WTC11 (cell line): ENCODE results near the gene TMED9. TPM values are rescaled to one million over a fixed set of nuclear protein-coding genes. Genes with fewer than 3 reads are reported as not detected.
A peak's percentile ranks its signal among the peaks of the same experiment; 100 is the strongest.

Experiments used
- ATAC-seq: fragments of 200-7000 bp; cut with Tn5 transposase; 2 replicates; pipeline ENCODE4 v1.10.0; 2021; ENCODE audit warnings: mild to moderate bottlenecking, moderate library complexity
- CTCF ChIA-PET: fragments of 300-600 bp; sonication (Branson Sonifier 250); formaldehyde crosslinking; loops from one replicate; lab custom pipeline; 2021; ENCODE audit warnings: antibody characterized with exemption; lab: Charles Lee
- POLR2A ChIA-PET: fragments of 350-600 bp; sonication (Branson Sonifier 250); formaldehyde crosslinking; loops from one replicate; lab custom pipeline; 2021; ENCODE audit warnings: antibody characterized with exemption; lab: Charles Lee
- DNase-seq: peaks from one replicate; pipeline ENCODE4 v3.0.0; 2021; ENCODE audit warnings: low spot score
- H3K27ac Mint-ChIP-seq: 2 replicates; pipeline ENCODE4 v1.8.0; 2021; ENCODE audit warnings: mixed read lengths
- H3K27me3 Mint-ChIP-seq: 2 replicates; pipeline ENCODE4 v1.8.0; 2021; ENCODE audit warnings: low read depth, mild to moderate bottlenecking, moderate library complexity, mixed read lengths
- H3K36me3 Mint-ChIP-seq: 2 replicates; pipeline ENCODE4 v1.8.0; 2021; ENCODE audit warnings: mixed read lengths
- H3K4me1 Mint-ChIP-seq: 2 replicates; pipeline ENCODE4 v1.8.0; 2022; ENCODE audit warnings: mixed read lengths
- H3K4me3 Mint-ChIP-seq: 2 replicates; pipeline ENCODE4 v1.8.0; 2021; ENCODE audit warnings: mild to moderate bottlenecking, moderate library complexity, mixed read lengths
- H3K9me3 Mint-ChIP-seq: 2 replicates; pipeline ENCODE4 v1.8.0; 2021; ENCODE audit warnings: mixed read lengths
- ATF2 ChIP-seq: sonication (generic); formaldehyde crosslinking; IDR thresholded peaks from 2 replicates; pipeline ENCODE4 v1.8.1; 2022; ENCODE audit warnings: low read depth, missing genetic modification reagents, borderline replicate concordance
- CREM ChIP-seq: sonication (generic); formaldehyde crosslinking; IDR thresholded peaks from 2 replicates; pipeline ENCODE4 v1.8.1; 2022; ENCODE audit warnings: mild to moderate bottlenecking, missing genetic modification reagents, moderate library complexity
- EMX1 ChIP-seq: fragments of 250-450 bp; sonication (Bioruptor Pico); IDR thresholded peaks from 2 replicates; pipeline ENCODE4 v1.8.0; 2021; ENCODE audit warnings: mild to moderate bottlenecking
- ESRRA ChIP-seq: sonication (generic); formaldehyde crosslinking; IDR thresholded peaks from 2 replicates; pipeline ENCODE4 v1.8.1; 2022; ENCODE audit warnings: mild to moderate bottlenecking, missing genetic modification reagents, borderline replicate concordance
- MLX ChIP-seq: sonication (generic); formaldehyde crosslinking; IDR thresholded peaks from 2 replicates; pipeline ENCODE4 v1.8.1; 2023; ENCODE audit warnings: mild to moderate bottlenecking, missing genetic modification reagents, moderate library complexity
- NFYB ChIP-seq: sonication (generic); formaldehyde crosslinking; conservative IDR thresholded peaks from 2 replicates; pipeline ENCODE4 v1.8.0; 2022; ENCODE audit warnings: low read depth, missing genetic modification reagents
- PRDM15 ChIP-seq: sonication (generic); formaldehyde crosslinking; IDR thresholded peaks from 2 replicates; pipeline ENCODE4 v1.8.0; 2022; ENCODE audit warnings: missing genetic modification reagents
- SMAD4 ChIP-seq: sonication (generic); formaldehyde crosslinking; IDR thresholded peaks from 2 replicates; pipeline ENCODE4 v1.8.0; 2022; ENCODE audit warnings: mild to moderate bottlenecking, missing genetic modification reagents
- SOX15 ChIP-seq: fragments of 250-450 bp; sonication (Bioruptor Pico); IDR thresholded peaks from 2 replicates; pipeline ENCODE4 v1.9.0; 2021; ENCODE audit warnings: mild to moderate bottlenecking
- ZNF423 ChIP-seq: fragments of 250-450 bp; sonication (Bioruptor Pico); IDR thresholded peaks from 2 replicates; pipeline ENCODE4 v2.1.2; 2022; ENCODE audit warnings: mild to moderate bottlenecking, moderate library complexity
- total RNA-seq: library from RNA; stranded (reverse); gene quantifications from 3 replicates; pipeline ENCODE4 v1.2.3, GENCODE V29; 2021
- TF ChIP-seq, protein P1 (sequence below): fragments of 250-450 bp; sonication (Bioruptor Pico); IDR thresholded peaks from 2 replicates; pipeline ENCODE4 v1.9.0; 2021; ENCODE audit warnings: mild to moderate bottlenecking
- TF ChIP-seq, protein P2 (sequence below): fragments of 250-450 bp; sonication (Bioruptor Pico); IDR thresholded peaks from 2 replicates; pipeline ENCODE4 v1.9.0; 2021; ENCODE audit warnings: mild to moderate bottlenecking
- TF ChIP-seq, protein P3 (sequence below): fragments of 200-600 bp; IDR thresholded peaks from 2 replicates; pipeline ENCODE4 v1.8.0; 2022; ENCODE audit warnings: antibody characterized with exemption

The TMED9 gene
- total RNA-seq, 1 experiment from 2014 or later = 164 TPM

DNA sequence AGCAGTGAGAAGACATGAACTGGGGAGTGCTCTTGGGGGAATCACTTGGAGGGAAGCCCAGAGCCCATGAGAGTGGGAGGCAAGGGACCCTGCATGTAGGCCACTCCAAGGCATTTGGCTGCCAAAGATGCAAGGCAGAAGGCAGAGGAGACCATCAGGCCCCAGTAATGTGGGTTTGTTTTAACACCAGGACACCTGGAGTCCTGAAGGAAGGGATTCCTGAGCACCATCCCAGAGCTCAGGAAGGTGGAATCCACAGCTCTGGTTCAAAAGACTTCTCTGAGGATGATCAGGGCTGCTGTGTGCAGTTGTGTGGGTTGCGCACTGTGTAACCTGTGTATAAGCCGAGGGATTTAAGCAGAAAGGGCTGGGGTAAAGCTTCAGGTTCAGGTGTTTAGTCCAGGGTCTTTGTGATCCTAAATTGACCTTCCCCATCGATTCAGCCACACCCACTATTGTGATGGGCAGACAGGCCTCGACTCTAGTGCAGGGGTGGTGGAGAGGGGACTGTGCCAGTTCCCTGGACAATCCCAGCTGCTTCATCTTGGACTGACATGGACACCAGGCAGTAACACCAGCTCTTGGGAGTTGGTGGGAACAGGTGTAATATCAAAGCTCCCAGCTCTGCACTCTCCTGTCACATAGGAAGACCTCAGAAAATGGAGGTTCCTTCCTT is 18.9 kb downstream of the TMED9 start:
- no peak for DNase-seq
- ChIA-PET CTCF (no interaction called here), POLR2A (interaction anchor here (0.7 kb wide), 1 partner anchor 11 kb away, joined by 4 read pairs; the partner anchor contains the start of gene B4GALT7)
- H3K4me1 Mint-ChIP-seq = peaks cover 17% of the 10 kb centered on the region
- H3K9me3 Mint-ChIP-seq = no peaks in the 10 kb centered on the region
- H3K27ac Mint-ChIP-seq = no peak overlapping the region; the same call in 1 of the 2 replicates
- H3K4me3 Mint-ChIP-seq = no peak overlapping the region
- no peaks in the 10 kb centered on the region for H3K36me3 Mint-ChIP-seq
- H3K27me3 Mint-ChIP-seq = no peaks in the 10 kb centered on the region; the same call in 1 of the 2 replicates
- TF ChIP-seq PRDM15 (CRISPR knock-in tag) = peak; percentile 71
- no peak for TF ChIP-seq EMX1 (CRISPR knock-in tag)
- ATAC-seq = no peak

DNA sequence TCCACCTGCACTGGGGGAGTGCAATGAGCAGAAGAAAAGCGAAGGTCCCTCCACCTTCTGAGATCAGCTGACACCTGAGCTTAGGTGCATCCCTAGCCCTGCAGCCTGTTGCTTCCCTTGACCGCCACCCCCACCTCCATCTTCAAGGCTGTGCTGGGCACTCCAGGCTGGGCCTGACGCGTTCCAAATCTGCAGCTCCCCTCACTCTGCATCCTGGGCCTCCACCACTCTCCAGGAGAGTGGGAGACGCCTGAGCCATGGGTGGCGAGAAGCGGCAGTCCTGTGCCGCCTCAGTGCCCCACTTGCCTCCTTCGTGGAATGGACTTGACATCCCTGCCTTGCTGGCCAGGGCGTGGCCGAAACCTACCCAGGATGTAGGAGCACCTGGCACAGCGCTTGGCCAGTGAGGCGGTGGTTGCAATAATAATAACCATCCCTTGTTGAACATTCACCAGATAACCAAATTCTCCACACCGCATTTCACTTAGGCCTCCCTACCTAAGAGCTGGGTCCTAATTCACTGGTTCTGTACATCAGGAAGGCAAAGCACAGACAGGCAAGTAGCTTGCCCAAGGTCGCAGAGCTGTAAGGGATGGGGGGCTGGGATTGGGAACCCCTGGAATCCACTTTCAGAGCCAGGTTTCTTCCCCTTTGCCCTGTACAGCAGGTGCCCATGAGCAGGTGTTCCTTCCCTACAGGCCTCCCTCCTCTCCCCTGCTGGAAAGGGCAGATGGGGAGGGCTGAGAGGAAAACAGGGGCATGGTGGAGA is 19.6 kb downstream of the TMED9 start:
- ChIA-PET CTCF (no interaction called here), POLR2A (interaction anchor here (0.7 kb wide), 1 partner anchor 12 kb away, joined by 4 read pairs; the partner anchor contains the start of gene B4GALT7)
- Mint-ChIP-seq H3K36me3 (no peaks in the 10 kb centered on the region), H3K4me1 (peaks cover 16% of the 10 kb centered on the region), H3K9me3 (no peaks in the 10 kb centered on the region), H3K27me3 (no peaks in the 10 kb centered on the region; the same call in 1 of the 2 replicates), H3K27ac (no peak overlapping the region), H3K4me3 (no peak overlapping the region)
- ATAC-seq = no peak
- TF ChIP-seq, protein P1, sequence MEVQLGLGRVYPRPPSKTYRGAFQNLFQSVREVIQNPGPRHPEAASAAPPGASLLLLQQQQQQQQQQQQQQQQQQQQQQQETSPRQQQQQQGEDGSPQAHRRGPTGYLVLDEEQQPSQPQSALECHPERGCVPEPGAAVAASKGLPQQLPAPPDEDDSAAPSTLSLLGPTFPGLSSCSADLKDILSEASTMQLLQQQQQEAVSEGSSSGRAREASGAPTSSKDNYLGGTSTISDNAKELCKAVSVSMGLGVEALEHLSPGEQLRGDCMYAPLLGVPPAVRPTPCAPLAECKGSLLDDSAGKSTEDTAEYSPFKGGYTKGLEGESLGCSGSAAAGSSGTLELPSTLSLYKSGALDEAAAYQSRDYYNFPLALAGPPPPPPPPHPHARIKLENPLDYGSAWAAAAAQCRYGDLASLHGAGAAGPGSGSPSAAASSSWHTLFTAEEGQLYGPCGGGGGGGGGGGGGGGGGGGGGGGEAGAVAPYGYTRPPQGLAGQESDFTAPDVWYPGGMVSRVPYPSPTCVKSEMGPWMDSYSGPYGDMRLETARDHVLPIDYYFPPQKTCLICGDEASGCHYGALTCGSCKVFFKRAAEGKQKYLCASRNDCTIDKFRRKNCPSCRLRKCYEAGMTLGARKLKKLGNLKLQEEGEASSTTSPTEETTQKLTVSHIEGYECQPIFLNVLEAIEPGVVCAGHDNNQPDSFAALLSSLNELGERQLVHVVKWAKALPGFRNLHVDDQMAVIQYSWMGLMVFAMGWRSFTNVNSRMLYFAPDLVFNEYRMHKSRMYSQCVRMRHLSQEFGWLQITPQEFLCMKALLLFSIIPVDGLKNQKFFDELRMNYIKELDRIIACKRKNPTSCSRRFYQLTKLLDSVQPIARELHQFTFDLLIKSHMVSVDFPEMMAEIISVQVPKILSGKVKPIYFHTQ = no peak
- no peak for TF ChIP-seq ESRRA (CRISPR knock-in tag)
- TF ChIP-seq ATF2 (CRISPR knock-in tag) = no peak
- TF ChIP-seq CREM (CRISPR knock-in tag) = no peak
- TF ChIP-seq, protein P2, sequence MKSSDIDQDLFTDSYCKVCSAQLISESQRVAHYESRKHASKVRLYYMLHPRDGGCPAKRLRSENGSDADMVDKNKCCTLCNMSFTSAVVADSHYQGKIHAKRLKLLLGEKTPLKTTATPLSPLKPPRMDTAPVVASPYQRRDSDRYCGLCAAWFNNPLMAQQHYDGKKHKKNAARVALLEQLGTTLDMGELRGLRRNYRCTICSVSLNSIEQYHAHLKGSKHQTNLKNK (CRISPR knock-in tag) = no peak
- TF ChIP-seq, protein P3, sequence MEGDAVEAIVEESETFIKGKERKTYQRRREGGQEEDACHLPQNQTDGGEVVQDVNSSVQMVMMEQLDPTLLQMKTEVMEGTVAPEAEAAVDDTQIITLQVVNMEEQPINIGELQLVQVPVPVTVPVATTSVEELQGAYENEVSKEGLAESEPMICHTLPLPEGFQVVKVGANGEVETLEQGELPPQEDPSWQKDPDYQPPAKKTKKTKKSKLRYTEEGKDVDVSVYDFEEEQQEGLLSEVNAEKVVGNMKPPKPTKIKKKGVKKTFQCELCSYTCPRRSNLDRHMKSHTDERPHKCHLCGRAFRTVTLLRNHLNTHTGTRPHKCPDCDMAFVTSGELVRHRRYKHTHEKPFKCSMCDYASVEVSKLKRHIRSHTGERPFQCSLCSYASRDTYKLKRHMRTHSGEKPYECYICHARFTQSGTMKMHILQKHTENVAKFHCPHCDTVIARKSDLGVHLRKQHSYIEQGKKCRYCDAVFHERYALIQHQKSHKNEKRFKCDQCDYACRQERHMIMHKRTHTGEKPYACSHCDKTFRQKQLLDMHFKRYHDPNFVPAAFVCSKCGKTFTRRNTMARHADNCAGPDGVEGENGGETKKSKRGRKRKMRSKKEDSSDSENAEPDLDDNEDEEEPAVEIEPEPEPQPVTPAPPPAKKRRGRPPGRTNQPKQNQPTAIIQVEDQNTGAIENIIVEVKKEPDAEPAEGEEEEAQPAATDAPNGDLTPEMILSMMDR = no peak
- no peak for TF ChIP-seq MLX (CRISPR knock-in tag)
- no peak for TF ChIP-seq ZNF423
- no peak for TF ChIP-seq NFYB
- TF ChIP-seq SMAD4 (CRISPR knock-in tag) = no peak
- no peak for TF ChIP-seq SOX15 (CRISPR knock-in tag)
- DNase-seq = no peak
